ENCODE data around the gene DPM2.

Gene DPM2, protein sequence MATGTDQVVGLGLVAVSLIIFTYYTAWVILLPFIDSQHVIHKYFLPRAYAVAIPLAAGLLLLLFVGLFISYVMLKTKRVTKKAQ

DNA sequence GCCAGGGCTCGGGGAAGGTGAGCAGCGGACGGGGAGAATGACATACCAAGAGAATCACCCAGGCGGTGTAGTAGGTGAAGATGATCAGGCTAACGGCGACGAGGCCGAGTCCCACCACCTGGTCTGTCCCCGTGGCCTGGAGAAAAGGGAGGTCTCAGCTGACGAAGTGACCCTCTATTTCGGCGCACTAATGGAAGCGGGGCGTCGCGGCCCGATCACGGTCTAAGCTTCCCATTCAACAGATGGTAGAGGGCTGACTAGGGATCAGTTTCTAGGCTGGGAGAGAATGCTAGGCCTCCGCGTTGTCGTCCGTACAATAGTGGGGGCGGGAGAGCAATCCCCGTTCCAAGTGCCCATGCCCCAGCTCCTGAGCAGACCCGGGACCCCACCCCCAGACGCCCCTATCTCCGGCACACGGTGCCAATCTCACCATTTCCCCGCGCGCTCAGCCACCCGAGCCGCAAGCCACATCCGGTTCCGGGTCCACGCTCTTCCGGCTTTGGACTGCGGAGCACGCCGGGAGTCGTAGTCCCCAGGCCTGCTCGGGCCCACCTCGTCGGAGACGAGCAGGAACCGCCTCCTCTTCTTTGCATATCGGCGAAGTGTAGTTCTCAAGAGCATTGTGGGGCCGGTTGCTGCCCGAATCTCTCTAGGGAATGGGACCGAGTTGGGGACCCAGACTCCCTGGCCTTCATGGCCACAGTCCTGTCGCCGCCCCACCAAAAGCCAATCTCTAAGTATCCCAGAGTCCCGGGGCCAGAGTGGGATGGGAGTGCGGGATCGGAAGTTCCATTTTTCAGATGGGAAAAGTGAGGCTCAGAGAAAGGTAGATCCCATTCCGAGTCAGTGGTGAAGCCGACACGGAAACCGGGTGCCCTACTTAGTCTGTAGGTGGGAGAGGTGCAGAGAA is at the start of gene DPM2:
DPM2 (minus strand) TSS at position 467 of the 910 bp plus-strand sequence; CDS start at position 433, 34 bp downstream.
- DNase-seq, result peak; percentile 82 to 88

DNA sequence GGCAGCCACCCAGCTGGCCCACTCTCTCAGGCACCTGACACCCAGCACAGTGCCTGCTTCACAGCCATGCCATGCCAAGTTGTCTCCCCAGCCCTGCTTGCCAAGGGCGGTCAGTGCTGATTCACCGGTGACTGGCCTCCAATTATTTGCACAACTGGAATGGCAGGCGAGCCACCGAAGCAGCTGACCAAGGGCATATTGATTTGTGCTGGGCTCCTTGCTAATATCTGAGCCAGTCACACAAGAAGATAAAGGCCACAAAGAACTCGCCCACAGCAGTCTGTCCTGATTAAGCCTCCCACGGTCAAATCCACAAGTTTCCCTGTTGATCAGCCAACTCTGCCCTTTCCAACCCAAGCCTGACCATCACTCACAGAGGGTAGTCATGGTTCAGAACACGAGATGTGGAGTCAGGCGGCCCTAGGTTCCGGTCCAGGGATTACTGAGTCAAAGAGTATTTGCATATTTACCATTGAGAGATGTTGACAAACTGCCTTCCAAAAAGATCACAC is 49.5 kb upstream of the DPM2 start:
- DNase-seq, result no peak

DNA sequence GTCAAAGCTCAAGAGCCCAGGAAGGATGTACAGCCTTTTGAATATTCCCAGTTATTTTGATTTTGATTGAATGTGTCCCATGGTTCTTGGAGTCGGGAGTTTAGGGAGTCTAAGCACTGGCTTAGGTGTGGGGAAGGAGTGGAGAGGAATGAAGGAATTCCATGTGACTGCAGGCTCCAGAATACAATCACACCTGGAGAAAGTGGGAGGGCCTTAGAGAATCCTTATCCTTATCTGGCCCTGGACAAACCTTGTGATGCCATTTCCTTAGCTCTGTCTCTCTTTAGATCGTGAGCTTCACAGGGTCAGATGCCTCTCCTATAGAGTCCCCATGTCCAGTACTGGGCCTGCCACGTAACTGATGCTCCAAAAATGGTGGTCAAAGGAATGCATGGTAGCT is 47.4 kb upstream of the DPM2 start:
- DNase-seq, result no peak

DNA sequence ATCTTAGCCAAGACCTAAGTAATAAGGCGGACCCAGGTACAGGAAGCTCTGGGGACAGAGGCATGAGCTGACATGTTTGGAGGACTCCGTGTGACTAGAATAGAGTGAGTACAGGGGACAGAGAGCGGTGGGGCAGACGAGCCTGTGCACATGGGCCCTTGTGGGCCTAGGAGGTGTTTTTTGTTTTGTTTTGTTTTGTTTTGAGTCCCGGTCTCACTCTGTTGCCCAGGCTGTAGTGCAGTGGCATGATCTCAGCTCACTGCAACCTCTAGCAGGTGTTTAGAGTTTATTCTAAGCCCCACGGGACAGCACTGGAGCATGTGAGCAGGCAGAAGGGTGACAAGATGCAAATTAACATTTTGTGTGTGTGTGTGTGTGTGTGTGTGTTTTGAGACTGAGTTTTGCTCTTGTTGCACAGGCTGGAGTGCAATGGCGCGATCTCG is 46.2 kb upstream of the DPM2 start:
- DNase-seq, result no peak

DNA sequence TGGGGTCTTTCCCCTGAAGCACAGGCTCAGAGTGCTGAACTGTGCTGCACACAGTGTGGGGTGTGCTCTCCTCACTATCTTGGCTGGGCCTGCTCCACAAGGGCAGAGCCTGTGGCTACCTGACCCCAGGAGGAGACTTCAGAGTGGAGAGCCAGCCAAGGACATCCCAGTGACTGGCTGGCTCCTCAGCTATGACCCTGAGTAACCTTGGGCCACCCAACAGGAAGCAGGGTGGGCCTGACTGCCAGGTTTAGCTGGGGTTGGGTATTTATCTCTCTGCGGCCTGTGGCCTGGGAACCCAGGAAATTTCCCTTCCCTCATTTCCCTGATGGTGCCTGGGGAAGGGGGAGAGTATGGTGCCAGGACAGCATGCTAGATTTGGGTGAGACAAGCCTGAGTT is 45.3 kb upstream of the DPM2 start:
- DNase-seq, result no peak

DNA sequence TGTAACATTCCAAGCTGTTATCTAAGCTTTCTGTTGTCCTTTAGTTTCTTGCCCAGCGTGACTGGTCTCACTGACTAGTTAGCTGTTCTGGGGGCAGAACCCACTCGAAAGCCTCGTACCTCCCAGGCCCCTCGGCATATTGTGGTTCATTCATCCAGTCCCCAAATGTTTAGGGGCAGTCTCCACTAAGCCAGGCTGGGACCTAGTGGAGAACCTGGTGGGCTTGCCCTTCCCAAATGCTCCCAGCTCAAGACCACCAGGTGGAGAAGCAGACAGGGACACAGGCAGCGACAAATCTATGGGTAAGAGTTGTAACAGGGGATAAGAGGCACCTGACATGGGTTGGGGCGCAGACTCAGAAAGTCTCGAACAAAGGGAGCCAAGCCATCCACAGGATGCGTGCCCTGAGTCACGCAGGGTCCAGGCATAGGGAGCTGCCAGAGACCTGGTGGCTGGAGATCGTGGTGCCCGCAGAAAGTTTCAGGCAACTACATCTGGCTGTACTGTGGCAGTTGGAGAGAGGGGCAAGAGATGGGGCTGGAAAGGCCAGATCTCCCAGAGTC is 44.0 kb upstream of the DPM2 start:
- DNase-seq, result no peak

DNA sequence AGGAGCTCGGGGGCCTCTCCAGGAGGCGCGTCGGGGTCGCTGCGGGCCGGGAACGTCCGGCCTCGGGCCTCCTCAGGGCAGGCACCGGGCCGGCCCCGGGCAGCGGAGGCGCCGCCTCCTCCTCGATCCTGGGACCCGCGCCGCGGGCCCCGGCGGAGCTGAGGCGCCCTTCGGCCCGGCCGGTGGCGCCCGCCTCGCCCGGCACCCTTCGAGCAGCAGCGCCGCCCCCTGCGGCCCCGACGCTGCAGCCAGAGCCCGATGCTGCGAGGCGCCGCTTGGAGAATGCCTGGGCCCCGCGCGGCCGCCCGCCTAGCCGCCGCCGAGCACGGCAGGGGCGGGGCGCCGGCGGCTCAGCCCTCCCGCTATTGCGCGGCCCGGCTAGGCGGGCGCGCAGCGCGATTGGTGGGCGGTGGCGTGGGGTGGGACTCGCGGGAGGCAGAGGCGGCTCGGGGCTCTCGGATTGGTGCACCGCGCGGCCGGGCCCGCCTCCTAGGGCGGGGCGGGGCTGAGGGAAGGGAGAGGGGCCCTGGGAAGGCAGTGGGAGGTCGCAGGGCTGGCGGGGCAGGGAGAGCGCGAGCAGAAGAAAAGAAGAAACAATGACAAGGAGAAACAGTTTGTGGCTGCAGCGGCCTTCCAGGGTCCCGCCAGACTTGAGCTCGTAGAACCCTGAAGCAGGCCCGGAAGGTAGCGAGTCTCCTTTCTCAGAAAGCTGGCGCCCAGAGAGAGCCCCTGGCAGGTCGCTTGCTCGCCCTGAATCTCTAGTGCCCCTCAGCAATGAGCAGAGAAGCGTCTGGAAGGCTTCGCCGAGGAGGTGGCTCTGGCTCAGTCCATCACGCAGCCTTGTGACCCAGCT is 43.3 kb upstream of the DPM2 start, which contains the start of gene EEIG1:
EEIG1 (minus strand) TSS at position 284 of the 853 bp plus-strand sequence. CDS start 852 bp downstream, outside the sequence.
- DNase-seq, result peak; percentile 97 to 99

DNA sequence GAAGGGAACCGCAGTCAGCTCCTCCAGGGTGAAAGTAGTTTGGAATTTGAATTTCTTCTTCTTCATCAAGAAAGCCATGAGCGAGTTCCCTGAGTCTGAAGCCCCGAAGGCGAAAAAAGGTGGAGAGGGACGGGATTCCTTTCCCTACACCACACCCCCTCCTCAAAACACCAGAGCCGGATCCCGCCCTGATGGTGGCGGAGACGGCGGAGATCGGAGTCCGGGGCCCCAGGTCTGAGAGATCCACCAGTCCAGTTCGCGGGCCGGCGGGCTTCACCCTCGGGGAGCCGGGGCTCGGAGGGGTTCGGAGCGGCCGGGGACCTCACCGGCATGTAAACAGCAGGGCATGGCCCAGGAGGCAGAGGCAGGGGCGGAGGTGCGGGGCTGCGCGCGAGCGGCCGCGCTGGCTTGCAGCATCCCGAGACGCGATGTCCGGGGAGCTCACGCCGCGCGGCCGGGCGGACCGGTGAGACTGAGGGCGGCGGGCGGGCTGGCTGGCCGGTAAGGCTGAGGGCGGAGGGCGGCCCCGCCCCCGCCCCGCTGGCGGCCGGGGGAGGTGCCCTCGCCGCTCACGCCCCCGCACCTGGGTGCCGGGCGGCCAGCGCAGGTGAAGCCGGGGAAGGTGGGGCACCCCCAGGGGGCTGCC is 42.5 kb upstream of the DPM2 start:
- DNase-seq, result peak in 1 of 2 experiments; percentile 39

DNA sequence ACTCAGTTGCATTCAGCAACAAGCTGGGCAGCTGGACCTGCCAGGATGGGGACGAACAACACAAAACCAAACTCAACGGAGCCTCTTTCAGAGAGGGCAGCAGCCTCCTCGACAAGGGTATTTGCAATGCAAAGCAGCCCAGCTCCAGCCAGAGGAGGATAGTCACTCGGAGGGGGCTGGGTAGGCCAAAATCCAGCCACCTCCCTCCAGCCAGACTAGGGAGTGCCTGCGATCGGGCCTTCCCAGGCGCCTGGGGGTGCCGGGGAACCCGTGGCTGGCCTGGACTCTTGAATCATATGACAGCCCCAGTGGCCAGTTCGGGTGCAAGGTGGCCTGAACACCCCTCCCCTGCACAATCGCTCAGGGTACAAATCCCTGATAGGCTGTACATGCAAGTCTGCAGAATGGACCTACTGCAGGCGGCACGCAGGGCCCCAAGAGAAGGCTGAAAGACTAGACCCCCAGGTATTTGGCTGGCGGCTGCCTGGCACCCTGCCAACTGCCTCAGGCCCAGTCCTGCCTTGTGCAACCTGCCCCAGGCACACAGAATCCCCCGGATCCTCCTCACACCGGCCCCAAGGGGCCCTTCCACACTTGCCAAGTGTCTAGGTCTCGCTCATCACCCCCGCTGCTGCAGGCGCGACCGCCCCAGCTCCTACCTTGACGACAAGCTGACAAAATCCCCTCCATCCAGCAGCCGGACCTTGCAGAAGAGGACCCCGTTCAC is 41.8 kb upstream of the DPM2 start:
- no peak for DNase-seq

DNA sequence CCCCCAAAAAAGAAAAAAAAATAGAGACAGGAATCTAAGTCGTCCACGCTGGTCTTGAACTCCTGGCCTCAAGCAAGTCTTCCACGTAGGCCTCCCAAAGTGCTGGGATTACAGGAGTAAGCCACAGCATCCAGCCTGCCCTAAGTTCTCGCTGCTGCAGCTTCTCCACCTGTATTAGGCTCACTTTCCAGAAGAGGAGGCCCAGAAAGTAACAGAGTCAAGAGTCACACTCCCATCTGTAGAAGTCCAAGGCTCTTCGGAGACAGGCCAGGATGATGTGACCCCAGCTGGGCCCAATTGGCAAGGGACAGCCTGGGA is 41.3 kb upstream of the DPM2 start:
- no peak for DNase-seq

DNA sequence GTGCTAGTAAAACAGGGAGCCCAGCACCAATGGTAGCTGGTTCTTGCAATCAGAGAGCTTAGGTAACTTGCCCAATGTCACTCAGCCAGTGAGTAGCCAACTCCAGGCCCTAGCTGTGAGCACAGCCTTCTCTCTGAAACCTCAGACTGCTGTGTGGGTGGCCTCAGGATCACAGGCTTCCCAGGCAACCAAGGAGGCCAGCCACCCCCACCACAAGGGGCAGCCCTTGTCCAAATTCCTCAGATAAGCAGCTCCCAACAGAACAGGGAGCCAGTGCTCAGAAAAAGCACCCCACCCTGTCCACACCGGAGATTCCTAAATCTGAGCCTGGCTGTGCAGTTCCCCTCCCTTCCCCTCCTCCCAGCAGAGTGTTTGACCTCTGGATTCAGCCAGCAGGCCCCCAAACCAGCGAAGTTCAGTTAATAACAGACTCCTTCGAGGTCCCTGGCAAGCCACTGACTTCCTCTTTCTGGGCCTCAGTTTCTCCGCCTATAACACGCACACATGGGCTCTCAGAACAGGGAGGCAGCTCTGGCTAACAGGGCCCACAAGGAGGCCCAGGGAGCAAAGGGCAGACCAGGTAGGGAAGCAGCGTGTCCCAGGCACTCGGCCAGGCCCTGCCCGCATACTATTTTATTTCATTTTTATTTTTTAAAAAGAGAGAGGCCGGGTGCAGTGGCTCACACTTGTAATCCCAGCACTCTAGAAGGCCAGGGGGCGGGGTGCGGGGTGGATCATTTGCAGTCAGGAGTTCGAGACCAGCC is 40.4 kb upstream of the DPM2 start:
- DNase-seq, result no peak

DNA sequence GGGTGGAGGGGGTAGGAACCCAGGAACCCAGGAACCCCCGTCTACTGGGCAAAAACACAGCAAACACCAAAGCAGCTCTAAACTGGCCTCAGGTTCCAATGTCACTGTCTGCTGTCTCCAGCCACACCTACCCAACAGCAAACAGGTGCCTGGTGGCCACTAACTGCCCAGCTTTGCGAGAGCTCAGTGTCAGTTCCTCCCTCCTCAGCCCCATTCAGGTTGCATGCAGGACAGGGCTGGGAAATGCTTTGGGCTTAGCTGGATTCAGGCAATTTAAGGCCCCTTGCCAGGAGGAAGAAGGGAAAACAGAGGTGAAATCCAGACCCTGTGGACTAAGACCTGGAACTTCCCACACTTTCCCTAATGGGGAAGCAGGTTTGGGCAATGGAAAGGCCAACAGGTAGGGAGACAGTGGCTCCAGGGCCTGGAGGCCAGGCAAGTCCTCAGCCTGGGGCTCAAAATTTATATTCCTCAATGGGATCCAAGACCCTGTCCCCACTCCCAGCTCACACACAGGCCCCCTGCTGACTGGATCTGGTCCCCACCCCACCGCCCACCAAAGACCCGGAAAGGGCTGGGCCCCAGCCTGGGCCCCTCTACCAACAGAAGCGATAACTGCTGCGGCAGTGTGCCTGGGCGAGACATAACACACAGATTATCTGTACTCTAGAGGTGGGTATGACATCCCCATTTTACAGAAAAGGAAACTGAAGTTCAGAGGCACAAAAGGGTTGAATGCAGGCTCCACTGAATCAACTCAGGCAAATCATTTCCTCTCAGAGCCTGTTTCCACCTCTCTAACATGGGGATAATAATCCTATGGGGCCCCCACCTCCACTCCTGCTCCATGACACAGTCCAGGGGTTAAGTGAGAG is 39.6 kb upstream of the DPM2 start:
- no peak for DNase-seq

DNA sequence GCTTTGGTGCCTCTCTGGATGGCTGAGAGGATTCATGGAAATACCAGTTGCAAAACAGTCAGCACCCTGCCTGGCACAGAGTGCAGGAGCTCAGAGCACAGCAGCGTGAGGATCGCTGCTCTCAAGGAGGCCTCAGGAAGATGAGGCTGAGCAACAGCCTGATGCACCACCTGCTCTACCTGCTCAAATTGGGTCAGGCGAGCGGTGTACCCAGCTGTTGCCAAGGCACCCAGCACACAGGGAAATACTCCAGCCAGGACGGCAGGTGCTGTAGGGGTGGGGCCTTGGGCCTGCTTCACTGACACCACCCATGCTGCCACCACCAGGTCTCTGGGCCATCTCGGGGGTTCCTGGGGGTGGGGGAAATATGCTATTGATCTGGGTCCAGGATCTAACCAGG is 38.8 kb upstream of the DPM2 start:
- no peak for DNase-seq

DNA sequence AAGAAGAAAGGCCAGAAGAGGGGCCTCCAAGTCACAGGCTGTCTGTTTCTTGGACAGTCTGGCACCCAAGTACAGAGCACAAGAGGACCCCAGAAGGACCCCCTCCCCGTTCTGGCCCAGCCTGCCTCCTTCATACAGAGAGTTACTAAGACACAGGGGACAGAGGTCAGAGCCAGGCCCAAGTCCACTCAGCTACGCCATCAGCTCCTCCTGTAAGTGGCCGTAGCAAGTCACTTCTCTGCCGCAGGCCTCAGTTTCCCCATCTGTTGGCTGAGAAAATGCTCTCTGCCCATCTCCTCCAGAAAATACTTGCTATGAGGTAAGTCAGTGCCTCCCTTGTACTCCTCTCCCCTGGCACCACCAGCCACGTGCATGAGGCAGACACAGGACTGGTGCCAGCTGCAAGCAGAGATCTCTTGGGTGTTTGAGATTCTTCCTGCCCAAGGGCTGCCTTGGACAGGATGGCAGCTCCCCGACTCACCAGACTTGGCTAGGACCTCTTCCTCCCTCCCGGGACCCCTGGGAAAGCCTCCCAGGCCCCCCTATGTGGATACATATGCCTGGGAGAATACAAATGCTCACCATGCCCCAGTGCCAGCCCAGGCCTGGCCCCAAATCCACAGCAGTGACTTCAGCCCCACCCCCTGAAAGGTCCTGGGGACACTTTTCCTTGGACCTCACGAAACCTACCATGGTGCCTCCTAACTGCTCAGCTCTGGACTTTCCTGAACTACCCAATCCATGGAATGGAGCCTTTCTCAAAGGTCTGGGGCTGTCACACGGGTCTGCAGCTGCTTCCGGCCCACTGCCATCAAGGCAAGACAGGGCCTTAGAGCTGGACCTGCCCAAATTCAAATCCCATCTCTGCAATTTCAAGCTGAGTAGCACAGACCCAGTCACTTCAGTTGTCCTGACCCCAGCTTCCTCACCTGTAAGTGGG is 38.0 kb upstream of the DPM2 start:
- DNase-seq, result no peak

DNA sequence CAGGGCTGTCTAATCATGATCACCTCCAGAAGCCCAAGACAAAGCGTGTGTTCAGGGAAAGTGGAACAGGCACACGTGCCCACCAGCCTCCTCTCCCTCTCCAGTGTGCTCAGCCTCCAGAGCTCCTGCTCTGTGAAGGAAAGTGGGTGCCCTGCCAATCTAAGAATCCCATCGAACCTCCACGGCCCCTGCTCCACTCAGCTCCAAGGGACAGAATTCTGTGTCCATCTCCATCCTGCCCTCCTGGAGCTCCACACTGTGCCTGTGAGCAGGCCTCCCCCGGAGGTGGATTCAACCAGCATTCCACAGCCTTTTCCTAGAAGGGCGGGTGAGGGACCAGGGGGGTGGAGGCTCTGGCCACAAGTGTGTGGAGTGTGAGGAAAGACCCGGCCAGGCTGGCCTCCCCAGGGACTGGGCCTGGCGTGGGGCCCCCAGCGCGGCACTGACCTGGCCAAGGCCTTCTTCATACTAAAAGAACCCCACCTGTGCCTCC is 37.2 kb upstream of the DPM2 start:
- no peak for DNase-seq

DNA sequence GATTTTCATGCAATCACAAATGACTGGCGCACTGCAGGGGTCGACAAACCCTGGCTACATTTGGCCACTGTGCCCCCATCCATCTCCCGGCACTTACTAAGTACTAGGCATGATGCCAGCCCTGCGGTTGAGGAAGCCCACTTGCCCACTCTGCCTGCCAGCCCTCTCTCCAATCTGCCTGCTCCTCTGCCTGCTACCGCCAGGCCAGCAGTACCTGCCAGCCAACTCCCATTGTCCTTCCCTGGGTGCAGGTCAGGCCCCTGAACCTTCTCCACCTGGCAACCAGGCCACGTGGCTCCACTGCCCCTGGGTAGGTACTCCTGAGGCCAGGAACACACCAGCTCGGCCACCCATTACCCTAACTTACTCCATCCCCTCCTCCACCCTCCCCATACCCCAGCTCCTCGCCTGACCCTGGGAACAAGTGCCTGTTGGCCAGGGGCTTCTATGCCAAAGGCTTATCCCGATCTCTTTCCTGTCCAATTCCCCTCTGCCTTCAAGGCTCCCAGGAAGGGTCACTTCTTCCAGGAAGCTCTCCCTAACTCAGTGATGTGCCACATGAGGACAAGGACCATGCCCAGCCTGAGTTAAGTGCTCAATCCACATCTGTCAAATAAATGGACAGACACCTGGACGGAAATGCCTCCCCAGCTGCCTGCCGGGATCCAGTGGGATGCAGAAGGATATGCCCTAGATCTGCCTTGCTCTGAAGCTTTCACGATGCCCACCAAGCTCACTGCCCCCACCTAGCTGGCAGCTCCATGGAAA is 36.5 kb upstream of the DPM2 start:
- no peak for DNase-seq

DNA sequence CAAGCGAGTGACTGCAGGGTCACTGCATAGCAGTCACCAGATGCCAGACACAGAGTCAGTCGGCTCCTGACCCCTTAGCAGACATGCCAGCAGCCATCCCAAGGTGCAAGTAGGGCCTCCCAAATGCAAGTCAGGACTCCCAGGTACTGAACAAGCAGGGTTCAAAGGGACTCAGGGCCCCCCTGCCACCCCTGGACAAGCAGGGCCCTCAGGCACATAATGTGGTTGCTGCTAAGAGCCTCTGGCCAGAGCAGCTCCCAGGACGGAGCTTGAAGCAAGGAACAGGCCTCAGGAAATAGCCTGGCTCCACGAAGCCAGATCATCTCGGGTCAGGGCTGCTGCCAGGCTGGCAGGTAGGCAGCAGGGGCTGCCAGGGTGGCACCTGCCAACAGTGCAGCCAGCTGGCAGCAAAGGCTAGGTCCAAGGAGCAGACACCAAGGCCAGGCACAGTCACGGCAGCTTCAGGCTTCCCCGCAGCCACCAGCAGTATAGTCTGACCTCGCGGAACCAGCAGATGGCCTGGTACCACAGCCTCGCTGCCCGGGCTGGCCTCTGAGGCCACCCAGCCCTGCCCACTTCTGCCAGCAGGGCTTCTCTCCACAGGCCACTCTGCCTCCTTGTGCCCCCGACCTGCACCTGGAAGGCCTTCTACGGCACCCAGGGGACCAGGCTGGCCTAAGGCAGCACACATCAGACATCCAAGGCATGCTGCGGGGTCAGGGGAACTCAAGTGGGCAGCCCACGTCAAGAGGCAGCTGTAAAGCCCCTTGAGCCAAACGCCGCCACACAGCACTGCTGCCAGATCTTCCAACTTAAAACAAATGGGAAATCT is 35.7 kb upstream of the DPM2 start:
- no peak for DNase-seq

Measured in stimulated activated CD4-positive, alpha-beta T cell treated with anti-CD3 and anti-CD28 coated beads, Interleukin-4, amount 100 ng/mL, for 4 hours (primary cell).